T-helper 9 cell (primary cell): Measurements from ENCODE around the gene HDDC3.
"Not testable (repeated sequence)": the region's sequence is repeated elsewhere in the genome, so short reads cannot be mapped to it uniquely, and the experiment has no call there.

Experiments
- DNase-seq: peaks from one replicate; pipeline ENCODE4 v3.0.0-alpha.2; 2020

HDDC3 gene

DNA sequence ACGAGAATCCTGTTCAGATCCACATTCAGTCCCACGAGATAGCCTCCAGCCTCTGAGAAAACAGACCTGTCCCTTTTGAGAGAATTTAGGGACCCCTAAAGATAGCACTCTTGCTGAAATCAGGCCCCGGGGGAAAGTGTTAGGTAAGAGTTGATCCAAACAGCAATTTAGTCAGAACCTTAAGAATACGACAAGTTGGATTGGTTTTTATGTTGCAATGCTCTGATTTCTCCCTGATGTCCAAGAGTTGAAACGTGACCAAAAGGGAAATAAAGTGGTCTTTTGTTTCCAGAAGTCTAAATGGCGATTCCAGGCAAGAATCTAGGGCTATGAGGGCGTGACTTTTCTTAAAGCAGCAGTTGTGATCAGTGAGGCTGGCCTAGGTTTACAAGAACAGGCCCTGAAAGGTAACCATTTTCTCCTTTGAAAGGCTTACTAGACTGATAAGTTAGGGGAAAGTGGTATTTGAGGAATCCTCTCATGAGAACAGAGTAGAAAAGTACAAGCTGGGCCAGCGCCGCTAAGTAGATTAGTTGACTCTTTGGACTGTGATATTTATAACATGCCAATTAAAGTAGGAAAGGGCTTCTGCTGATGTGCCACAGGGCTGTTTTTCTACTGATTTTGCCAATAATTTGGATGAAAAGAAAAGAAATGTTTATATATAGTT is 24.4 kb downstream of the HDDC3 start:
- no peak for DNase-seq

DNA sequence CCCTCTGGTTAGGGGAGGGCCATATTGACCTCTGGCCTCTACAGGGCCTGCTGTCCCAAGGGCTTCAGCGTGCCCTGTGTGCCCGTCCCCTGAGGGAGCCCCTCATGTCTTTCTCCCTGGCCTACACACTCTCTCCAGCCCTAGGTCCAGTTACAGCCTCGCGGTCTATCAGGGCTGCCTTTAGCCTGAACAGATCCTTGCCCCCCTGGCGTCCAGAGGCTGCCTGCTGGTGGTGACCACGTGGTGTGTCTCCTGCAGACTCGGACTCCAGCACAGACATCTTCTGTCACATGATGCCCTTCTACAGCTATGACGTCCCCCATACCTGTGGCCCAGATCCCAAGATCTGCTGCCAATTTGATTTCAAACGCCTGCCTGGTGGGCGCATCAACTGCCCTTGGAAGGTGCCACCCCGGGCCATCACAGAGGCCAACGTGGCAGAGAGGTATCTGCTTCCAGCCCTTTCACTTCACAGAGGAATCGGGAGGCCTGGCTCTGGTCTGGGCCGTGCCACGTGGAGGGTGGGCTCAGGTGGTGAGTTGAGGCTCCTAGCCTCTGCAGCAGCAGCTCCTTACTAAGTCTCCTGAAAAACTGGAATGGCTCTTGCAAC is 25.2 kb downstream of the HDDC3 start:
- no peak for DNase-seq

DNA sequence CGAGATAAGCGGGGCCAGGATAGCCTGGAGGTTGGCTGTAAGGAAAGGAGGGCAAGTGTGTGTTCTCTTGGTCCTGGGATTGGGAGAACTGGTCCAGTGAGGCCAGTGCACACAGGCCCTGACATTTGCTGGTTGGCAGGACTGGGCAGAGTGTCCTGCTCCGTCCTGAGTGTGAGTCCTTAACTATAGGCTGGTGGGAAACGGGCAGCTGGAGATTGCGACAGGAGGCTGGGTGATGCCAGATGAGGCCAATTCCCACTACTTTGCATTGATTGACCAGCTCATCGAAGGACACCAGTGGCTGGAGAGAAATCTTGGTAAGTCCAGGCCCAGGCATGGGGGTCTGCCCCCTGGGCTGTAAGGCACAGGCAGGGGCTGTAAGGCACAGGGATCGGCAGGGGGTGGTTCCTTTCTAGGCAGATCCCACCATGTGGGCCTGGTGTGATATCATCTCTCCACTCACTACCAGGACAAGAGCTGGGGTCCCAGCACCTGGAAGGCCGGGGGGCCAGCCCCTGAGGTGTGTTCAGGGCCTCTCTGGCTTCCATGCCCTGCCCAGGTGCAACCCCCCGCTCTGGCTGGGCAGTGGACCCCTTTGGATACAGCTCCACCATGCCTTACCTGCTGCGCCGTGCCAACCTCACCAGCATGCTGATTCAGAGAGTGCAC is 26.0 kb downstream of the HDDC3 start:
- DNase-seq, result no peak

DNA sequence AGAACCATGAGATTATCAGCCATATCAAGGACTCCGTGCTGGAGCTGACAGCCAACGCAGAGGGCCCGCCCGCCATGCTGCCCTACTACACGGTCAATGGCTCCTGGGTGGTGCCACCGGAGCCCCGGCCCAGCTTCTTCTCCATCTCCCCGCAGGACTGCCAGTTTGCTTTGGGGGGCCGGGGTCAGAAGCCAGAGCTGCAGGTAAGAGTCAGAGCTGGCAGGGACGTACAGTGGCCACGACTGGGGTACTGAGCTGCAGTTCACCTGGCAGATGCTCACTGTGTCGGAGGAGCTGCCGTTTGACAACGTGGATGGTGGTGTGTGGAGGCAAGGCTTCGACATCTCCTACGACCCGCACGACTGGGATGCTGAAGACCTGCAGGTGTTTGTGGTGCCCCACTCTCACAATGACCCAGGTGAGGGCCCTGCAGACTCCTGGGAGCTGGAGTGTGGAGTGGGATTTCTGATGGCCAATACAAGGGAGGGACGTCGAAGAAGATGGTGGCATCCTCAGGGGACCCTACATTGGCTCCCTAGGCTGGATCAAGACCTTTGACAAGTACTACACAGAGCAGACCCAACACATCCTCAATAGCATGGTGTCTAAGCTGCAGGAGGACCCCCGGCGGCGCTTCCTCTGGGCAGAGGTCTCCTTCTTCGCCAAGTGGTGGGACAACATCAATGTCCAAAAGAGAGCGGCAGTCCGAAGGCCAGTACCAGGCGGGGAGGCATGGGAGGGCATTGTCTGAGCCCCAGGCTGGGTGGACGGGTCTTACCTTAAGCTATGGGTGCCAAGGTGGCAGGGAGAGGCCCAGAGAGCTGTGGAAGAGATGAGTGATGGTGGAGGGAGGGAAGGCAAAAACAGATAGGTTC is 26.8 kb downstream of the HDDC3 start:
- DNase-seq, result no peak

DNA sequence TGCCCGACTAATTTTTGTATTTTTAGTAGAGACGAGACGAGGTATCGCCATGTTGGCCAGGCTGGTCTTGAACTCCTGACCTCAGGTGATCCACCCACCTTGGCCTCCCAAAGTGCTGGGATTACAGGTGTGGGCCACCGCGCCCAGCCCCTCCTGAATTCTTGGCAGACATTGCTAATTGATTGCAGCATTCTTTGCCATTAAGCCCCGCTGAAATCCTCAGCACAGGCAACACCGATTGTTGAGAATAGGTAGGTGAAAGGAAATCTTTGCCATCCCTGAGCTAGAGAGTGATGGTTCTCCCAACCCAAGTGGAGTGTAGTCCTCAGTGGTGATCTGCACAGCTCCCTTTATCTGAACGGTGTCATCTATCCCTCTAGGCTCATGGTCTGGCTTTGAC is 27.6 kb downstream of the HDDC3 start:
- DNase-seq, result no peak

DNA sequence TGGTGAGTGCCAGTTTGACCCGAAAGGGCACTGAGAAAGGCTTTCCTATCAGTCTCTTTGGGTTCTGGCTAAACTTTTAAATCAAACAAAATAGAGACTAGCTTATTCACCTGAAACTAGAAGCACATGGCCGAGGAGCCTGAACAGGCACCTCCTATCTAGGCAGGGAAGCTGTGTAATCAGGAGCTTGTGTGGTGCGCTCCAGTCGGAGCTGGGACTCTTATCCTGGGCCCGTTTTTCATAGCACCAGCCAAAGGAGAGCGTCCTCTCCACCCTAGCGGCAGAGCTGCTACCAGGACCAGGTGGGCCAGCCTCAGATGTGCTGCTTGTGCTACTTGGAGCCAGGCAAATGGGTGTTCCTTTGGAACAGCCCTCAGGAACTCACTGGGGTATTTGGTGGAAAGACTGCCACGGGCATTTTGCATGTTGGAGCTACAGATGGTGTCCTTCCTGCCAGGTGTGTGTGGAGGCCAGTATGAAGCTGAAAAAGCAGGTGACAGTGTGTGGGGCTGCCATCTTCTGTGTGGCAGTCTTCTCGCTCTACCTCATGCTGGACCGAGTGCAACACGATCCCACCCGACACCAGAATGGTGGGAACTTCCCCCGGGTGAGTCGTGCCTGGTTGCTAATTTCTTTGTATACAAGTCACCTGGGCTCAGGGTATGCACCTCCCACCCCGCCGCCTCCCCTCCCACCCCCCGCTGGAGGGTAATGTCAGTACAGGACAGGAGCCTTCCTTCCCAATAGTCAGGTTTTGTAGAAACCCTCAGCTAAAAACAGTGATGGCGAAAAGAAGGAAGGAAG is 28.4 kb downstream of the HDDC3 start:
- DNase-seq, result no peak

DNA sequence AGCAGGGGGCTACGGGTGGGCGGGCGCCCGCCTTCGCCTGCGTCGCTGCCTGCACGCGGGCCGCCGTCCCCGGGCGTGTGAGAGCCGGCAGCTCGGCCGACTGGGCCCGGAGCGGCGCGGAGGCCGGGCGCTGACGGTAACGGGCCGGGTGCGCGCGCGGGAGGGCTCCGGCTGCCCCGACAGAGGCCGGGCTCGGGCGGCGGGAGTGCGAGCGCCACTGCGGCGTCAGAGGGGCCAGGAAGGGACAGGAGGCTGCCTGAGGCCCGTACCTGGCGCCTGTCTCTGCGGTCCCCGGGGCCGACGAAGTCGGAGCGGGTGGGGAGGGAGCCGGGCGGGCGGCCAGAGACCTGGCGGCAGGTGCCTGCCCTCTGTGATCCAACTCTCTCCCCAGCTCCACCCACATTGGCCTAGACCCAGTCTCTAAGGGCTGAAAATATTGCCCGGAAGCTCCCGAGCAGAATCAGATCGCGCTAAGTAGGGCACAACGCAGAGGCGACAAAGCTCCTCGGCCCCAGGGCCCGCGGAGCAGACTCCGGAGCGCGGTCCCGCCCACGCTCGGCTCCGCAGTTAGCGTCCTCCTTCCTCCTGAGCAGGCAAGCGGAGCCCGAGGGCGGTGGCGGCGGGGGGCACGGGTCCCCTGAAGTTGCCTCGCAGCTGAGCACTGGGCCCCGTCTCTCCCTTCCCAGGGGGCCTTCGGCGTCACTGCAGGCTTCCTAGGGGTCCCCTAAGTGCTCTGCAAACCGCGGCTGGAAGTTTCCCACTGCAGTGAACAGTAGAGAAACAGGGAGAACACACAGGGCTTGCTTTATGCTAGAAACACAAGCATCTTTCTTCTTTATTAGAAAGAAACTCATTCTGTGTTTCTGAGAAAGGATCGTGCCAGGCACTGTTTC is 29.3 kb downstream of the HDDC3 start, which contains the start of gene MAN2A2:
Gene MAN2A2 (plus strand): TSS at position 463 of the 893 bp plus-strand sequence. CDS start 906 bp downstream, outside the sequence.
- DNase-seq, result peak; percentile 54

DNA sequence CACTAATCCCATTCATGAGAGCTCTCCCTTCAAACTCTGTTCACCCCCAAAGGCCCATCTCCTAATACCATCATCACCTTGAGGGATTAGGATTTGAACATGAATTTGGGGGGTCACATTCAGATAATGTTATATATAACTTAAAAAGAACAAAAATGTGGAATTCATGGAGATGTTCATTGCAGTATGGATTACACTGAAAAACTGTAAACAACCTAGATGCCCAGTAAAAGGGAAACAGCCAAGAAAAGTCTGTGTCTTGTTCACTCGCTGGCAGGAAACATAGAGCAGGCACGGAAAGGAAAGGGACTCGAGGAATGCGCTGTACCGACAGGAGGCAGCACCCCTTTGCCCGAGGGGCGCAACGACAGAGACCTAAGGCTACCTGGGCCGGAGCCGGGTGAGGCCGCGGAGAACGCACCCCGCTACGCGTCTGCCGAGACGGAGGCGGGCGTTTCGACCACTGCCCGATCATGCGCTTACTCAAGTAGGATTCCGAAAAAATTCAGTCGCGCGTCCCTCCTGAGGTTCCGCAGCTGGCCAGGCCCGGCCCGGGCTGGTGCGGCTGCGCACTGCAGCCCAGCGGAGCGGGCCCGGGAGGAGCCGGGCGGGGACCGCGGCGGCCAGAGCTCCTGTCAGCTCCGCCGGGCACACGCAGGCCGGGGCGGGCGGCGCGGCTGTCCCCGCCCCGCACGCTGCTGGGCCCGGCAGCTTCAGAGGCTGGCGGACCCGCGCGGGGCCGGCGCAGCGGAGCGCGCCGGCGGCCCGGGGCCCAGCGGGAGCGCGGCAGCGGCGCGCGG is 30.1 kb downstream of the HDDC3 start:
- DNase-seq, result peak; percentile 54

DNA sequence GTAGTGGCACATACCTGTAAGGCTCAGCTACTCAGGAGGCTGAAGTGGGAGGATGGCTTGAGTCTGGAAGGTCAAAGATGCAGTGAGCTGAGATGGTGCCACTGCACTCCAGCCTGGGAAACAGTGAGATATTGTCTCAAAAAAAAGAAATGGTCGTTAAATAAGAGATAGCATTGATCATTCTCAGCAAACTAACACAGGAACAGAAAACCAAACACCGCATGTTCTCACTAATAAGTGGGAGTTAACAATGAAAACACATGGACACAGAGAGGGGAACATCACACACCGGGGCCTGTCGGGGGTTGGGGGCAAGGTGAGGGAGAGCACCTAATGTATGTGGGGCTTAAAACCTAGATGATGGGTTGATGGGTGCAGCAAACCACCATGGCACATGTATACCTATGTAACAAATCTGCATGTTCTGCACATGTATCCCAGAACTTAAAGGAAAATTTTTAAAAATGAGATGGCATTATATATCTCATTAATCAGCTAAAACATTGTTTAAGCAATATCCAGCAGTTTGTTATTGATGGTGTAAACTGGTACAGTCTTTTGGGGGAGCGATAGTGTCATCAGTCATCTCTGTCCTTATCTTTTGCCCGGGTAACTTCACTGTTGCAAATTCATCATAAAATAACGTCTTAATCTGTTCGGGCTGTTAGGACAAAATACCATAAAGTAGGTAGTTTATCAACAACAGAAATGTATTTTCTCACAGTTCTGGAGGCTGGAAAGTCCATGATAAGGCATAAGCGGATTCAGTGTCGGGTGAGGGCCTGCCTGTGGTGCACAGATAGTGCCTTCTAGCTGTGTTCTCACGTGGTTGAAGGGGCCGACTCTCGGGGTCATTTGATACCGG is 30.9 kb downstream of the HDDC3 start:
- DNase-seq, result no peak

DNA sequence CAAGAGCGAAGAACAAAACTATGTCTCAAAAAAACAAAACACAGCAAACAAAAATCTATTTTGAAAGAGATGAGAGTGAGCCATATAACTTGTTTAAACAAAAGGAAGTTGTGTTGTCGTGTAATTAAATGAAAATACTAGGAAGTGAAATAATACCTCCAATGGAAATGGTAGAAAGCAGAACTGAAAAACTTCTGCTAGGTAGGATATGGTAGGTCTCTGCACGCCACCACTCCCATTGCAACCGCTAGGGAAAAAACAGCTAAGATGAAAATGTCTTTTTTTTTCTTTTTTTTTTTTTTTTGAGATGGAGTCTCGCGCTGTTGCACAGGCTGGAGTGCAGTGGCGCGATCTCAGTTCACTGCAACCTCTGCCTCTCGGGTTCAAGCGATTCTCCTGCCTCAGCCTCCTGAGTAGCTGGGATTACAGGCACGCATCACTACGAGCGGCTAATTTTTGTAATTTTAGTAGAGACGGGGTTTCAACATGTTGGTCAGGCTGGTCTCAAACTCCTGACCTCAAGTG is 35.2 kb downstream of the HDDC3 start:
- not testable (repeated sequence) for DNase-seq

DNA sequence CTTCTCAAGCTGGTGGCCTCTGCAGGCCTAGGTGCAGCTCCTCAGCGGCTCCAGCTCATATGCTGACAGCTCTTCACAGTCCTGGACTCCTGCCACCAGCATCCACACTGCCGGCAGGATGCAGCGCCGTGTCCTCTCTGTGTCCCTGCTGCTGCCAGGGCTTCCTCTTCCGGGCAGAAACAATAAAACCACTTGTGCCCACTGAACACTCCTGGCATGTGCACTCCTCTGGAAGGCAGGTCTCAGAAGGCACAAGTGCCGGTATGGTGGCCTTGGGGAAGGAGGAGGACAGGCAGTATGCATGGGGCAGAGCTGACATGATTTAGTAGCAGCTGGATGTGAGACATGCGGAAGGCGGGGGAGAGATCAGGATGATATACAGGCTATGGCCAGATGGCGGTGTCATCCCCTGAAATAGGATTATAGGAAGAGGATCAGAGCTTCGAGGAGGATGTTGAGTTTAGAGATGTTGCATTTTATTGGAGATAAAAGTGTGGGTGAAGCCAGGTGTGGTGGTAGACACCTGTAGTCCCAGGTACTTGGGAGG is 36.7 kb downstream of the HDDC3 start:
- no peak for DNase-seq

DNA sequence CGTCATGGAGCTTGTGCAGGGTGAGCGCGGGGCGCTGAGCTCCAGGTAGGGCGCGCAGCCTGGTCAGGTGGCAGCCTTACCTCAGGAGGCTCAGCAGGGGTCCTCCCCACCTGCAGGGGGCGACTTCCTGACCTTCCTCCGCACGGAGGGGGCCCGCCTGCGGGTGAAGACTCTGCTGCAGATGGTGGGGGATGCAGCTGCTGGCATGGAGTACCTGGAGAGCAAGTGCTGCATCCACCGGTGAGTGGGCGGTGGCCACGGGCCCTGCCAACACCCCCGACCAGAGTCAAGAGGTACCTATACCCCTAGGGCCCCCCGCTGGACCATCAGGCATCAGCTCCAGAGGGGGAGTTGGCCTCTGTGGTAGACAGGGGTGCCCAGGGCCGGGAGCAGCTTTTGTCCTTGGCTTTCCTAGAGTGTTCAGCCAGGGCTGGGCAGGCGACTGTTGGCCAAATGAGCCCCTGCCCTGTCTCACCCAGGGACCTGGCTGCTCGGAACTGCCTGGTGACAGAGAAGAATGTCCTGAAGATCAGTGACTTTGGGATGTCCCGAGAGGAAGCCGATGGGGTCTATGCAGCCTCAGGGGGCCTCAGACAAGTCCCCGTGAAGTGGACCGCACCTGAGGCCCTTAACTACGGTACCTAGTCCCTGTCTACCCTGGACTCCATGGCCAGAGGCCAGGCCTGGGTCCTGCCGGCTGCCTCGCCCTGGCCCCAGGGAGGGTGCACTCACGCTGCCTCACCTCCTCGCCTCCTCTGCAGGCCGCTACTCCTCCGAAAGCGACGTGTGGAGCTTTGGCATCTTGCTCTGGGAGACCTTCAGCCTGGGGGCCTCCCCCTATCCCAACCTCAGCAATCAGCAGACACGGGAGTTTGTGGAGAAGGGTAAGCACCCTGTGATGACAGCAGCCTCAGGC is 38.9 kb downstream of the HDDC3 start:
- DNase-seq, result no peak

DNA sequence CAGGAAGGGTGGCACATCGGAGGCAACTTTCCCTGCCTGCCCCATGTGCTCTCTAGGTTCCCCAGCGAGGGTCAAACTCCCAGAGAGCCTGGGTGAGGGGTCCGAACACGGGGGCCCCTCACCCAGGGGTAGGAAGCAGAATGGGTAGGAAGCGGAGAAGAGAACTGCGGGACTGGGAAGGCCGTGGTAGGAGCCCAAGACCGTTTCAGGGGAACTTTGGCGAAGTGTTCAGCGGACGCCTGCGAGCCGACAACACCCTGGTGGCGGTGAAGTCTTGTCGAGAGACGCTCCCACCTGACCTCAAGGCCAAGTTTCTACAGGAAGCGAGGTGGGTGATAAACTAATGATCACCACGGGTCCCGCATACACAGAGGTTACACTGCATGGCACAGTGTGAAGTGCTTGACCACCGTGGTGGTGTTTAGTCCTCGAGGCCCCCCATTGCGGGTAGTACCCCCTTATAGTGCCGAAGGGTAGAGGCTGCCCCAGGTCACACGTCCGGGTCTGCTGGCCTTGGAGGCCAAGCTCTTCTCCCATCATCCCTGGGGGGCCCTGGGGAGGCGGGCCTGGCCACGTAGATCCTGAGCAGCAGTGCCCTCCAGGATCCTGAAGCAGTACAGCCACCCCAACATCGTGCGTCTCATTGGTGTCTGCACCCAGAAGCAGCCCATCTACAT is 39.7 kb downstream of the HDDC3 start:
- DNase-seq, result no peak

DNA sequence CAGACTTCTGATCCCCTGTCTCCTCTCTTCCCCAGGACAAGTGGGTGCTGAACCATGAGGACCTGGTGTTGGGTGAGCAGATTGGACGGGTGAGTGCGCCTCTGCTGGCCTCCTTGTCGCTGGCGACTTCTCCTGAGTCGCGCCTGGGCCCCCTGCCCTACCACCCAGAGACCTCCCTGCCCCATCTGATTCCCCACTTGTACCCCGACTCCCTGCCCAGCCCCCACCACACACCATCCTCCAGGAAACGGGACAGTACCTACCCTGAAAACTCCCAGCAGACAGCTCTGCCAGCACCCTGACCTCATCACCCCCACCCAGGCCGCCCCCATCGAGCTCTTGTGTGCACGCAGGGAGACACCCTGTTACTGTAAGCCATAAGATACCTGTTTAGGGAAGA is 40.3 kb downstream of the HDDC3 start:
- DNase-seq, result no peak

DNA sequence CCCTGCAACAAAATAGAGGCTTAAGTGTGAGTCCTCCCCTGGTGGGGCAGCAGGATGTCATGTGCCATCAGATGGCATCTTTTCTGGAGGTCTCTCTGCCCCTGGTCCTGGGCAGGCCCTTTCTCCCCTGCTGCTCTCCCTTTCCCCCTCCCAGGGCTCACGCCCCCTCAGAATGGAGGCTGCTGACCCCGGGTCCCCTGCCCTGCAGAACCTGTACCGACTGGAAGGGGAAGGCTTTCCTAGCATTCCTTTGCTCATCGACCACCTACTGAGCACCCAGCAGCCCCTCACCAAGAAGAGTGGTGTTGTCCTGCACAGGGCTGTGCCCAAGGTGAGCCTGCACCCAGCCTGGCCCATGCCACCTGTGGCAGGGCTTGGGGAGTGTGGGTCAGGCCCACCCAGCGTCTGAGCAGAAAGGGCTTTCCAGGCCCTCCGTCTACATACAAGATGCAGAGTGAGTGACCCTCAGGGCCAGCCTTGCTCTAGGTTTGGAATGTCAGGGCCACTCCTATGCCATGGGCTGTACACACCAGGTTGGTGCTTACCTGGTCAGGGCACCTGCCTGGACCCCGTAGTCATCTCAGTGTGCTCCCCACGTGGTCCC is 40.9 kb downstream of the HDDC3 start:
- DNase-seq, result no peak

DNA sequence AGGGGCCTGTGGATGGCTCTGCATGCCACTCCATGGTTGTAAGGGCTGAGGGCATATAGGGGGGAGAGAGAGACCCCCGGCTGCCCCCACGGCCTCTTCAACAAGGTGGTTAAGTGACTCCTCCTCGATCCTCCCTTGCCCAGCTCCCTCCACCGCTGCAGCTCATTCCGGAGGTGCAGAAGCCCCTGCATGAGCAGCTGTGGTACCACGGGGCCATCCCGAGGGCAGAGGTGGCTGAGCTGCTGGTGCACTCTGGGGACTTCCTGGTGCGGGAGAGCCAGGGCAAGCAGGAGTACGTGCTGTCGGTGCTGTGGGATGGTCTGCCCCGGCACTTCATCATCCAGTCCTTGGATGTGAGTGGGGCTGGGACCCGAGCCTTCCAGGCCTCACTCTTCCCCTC is 41.5 kb downstream of the HDDC3 start:
- DNase-seq, result no peak
